ENCODE data around the gene TUBGCP3. TPM values are rescaled to one million over a fixed set of nuclear protein-coding genes. Genes with fewer than 3 reads are reported as not detected.
A peak's percentile ranks its signal among the peaks of the same experiment; 100 is the strongest.

TUBGCP3 gene
- total RNA-seq, 1 donor from 2014 or later = 16.3 TPM

DNA sequence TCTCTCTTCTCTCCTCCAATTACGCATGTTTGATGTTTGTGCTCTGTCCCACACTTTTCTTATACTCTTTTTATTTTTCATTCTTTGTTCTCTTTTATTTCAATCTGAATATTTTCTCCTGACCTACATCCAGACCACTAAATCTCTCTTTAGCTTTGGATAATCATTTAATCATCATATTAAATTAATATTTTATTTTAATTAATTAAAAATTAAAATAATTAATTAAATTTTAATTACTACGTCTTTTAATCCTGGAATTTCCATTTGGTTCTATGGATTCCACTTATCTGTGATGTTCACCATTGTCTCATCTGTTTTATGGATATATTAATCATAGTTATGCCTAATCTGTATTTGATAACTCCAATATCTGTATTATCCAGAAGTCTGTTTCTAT is 149.4 kb downstream of the TUBGCP3 start:
- Mint-ChIP-seq H3K27ac (ENCODE audit: unreplicated experiment) (no peak overlapping the region), H3K9me3 (ENCODE audit: low read depth) (peaks cover 10% of the 10 kb centered on the region), H3K4me1 (ENCODE audit: low read depth) (no peaks in the 10 kb centered on the region), H3K4me3 (ENCODE audit: unreplicated experiment) (no peak overlapping the region), H3K27me3 (ENCODE audit: low read depth) (peaks cover 24% of the 10 kb centered on the region), H3K36me3 (ENCODE audit: low read depth) (peaks cover 5% of the 10 kb centered on the region)
- TF ChIP-seq, protein P1, sequence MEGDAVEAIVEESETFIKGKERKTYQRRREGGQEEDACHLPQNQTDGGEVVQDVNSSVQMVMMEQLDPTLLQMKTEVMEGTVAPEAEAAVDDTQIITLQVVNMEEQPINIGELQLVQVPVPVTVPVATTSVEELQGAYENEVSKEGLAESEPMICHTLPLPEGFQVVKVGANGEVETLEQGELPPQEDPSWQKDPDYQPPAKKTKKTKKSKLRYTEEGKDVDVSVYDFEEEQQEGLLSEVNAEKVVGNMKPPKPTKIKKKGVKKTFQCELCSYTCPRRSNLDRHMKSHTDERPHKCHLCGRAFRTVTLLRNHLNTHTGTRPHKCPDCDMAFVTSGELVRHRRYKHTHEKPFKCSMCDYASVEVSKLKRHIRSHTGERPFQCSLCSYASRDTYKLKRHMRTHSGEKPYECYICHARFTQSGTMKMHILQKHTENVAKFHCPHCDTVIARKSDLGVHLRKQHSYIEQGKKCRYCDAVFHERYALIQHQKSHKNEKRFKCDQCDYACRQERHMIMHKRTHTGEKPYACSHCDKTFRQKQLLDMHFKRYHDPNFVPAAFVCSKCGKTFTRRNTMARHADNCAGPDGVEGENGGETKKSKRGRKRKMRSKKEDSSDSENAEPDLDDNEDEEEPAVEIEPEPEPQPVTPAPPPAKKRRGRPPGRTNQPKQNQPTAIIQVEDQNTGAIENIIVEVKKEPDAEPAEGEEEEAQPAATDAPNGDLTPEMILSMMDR (IDR thresholded peaks at IDR 0.05) = no peak
- DNase-seq (ENCODE audit: low spot score) = no peak

DNA sequence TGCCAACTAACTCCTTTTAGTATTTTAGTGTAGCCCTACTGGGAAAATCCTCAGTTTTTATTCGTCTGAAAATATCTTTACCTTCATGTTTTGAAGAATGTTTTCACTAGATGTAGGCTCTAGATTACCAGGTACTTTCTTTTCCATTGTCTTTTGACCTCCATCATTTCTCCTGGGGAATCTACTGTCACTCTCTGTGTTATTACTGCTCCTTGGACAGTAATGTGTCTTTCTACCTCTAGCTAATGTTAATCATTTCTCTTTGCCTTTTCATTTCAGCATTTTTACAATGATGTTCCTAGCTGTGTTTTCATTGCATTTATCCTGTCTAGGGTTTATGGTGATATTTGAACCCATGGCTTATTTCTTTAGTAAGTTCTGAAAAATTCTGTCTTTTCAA is 149.9 kb downstream of the TUBGCP3 start:
- H3K4me1 Mint-ChIP-seq (ENCODE audit: low read depth) = no peaks in the 10 kb centered on the region
- TF ChIP-seq, protein P1 (IDR thresholded peaks at IDR 0.05) = no peak
- no peak overlapping the region for H3K4me3 Mint-ChIP-seq (ENCODE audit: unreplicated experiment)
- H3K27me3 Mint-ChIP-seq (ENCODE audit: low read depth) = peaks cover 20% of the 10 kb centered on the region
- H3K9me3 Mint-ChIP-seq (ENCODE audit: low read depth) = peaks cover 10% of the 10 kb centered on the region
- no peak for DNase-seq (ENCODE audit: low spot score)
- no peak overlapping the region for H3K27ac Mint-ChIP-seq (ENCODE audit: unreplicated experiment)
- H3K36me3 Mint-ChIP-seq (ENCODE audit: low read depth) = peaks cover 5% of the 10 kb centered on the region

DNA sequence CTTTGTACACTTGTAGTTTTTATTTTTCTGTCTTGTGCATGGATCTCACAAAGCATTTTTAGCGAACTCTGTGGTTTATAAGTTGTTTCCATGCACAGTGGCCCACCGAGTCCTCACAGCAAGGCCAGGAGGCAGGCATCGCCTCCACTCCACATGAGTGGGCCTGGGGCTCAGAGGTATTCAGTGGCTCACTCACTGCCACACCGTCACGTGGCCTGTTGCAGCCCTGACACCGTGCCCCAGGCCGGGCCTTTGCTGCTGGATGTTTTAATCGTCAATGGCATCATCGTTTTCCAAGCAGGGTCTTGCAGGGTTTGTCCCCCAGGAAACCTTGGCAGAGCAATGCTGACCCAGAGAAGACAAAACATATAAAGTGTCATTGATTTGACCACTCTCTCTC is 152.0 kb downstream of the TUBGCP3 start:
- peak; percentile 52 for DNase-seq (ENCODE audit: low spot score)
- Mint-ChIP-seq H3K36me3 (ENCODE audit: low read depth) (peaks cover 5% of the 10 kb centered on the region), H3K4me1 (ENCODE audit: low read depth) (no peaks in the 10 kb centered on the region), H3K27ac (ENCODE audit: unreplicated experiment) (no peak overlapping the region), H3K27me3 (ENCODE audit: low read depth) (peaks cover 24% of the 10 kb centered on the region), H3K9me3 (ENCODE audit: low read depth) (peaks cover 10% of the 10 kb centered on the region), H3K4me3 (ENCODE audit: unreplicated experiment) (no peak overlapping the region)
- TF ChIP-seq, protein P1 (IDR thresholded peaks at IDR 0.05) = no peak

Other genes starting within 250 kb of the TUBGCP3 start
- gene SPACA7, start 211.8 kb downstream of the TUBGCP3 start, total RNA-seq = not detected in 3 replicates
- 13.1 to 22.2 TPM (median 15.4 TPM) in 3 replicates for gene ATP11A, start 101.9 kb upstream of the TUBGCP3 start, total RNA-seq

Measured in chondrocyte (in vitro differentiated cells).